SKM-1 (cell line): ENCODE data around the gene VCX3B.
"Not testable (repeated sequence)": the region's sequence is repeated elsewhere in the genome, so short reads cannot be mapped to it uniquely, and the experiment has no call there.

Source experiments
- DNase-seq: peaks from one replicate; lab custom pipeline; 2025; ENCODE audit not compliant: unreplicated experiment; lab: John Stamatoyannopoulos, UW

VCX3B gene

GRCh38 chrX:8464530-8464929 lies at the start of gene VCX3B:
Gene VCX3B, plus strand, starts transcription at chrX:8464830. Its CDS starts 621 bp downstream, at chrX:8465451.
- not testable (repeated sequence) for DNase-seq

GRCh38 chrX:8418301-8418700 lies 46.3 kb upstream of the VCX3B start:
- no peak for DNase-seq

- DNase-seq: no peak
Measured at GRCh38 chrX:8424912-8425311, 39.7 kb upstream of the VCX3B start.

GRCh38 chrX:8429692-8430249 lies 34.9 kb upstream of the VCX3B start:
- no peak for DNase-seq

- DNase-seq: no peak
Measured at GRCh38 chrX:8430444-8430843, 34.2 kb upstream of the VCX3B start.

GRCh38 chrX:8432396-8432795 lies 32.2 kb upstream of the VCX3B start:
- DNase-seq: no peak

- DNase-seq: no peak
Measured at GRCh38 chrX:8433109-8434062, 31.2 kb upstream of the VCX3B start.

GRCh38 chrX:8447368-8447767 lies 17.3 kb upstream of the VCX3B start:
- DNase-seq: no peak

- DNase-seq: not testable (repeated sequence)
Measured at GRCh38 chrX:8452343-8452742, 12.3 kb upstream of the VCX3B start.

- no peak for DNase-seq
Measured at GRCh38 chrX:8453611-8454010, 11.0 kb upstream of the VCX3B start.

- DNase-seq: no peak
Measured at GRCh38 chrX:8455557-8455956, 9.1 kb upstream of the VCX3B start.

- no peak for DNase-seq
Measured at GRCh38 chrX:8462488-8462887, 2.1 kb upstream of the VCX3B start.

GRCh38 chrX:8484360-8484949 lies 19.8 kb downstream of the VCX3B start:
- no peak for DNase-seq

- not testable (repeated sequence) for DNase-seq
Measured at GRCh38 chrX:8495036-8495435, 30.4 kb downstream of the VCX3B start.

- DNase-seq: no peak
Measured at GRCh38 chrX:8500203-8500602, 35.6 kb downstream of the VCX3B start.

- not testable (repeated sequence) for DNase-seq
Measured at GRCh38 chrX:8502101-8502500, 37.5 kb downstream of the VCX3B start.

GRCh38 chrX:8504451-8504850 lies 39.8 kb downstream of the VCX3B start:
- DNase-seq: no peak
